Activated T-cell treated with anti-CD3 and anti-CD28 coated beads for 4 hours (primary cell): ENCODE measurements around the gene ENO3.
A peak's percentile ranks its signal among the peaks of the same experiment; 100 is the strongest.

Source experiments
- DNase-seq: peaks from one replicate; pipeline ENCODE4 v3.0.0-alpha.2; 2020

ENO3 gene

DNA sequence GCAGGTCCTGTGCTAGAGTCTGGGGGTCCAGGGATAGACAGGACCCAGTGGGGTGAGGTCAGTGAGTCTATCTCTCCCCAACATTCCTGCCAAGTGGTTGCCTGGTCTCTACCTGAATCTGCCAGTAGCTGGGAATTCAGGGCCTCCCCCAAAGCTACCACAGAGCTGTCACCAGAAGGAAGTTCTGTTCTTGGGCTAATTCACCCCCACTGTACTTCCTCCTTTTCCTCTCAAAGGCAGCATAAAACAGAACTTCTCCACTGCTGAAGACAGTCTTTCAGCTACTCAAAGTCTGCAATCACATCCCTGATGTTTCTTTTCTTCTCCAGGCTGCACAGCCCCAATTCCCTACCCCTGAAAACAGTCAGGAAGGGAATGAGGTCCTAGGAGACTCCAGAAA lies 27.8 kb downstream of the ENO3 start:
- DNase-seq: no peak

DNA sequence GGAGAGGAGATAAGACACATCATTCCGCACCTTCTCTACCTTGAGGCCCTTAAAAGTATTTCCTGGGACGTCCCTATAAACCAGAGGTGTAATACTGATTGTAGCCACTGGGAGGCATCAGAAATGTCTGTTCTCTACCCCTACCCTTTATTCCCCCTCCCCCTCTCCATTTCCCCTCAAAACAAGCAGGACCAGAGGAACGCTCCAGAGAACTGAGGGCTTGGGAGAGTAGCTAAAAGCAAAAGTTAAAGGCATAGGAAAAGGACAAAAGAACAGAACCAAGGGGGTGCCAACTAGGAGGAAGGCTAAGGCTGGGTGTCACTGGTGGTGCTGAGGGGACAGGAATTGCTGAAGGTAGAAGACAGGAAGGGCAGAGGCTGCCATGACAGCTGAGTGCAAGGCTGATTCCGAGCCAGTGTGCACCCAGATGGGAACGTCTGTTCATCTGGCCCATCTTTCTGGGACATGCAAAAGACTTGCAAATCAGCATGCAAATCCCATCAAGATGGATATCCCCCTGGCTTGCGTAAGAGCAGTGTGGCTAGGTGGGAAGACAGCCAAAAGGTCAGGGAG lies 29.8 kb downstream of the ENO3 start:
- DNase-seq: peak; percentile 33

DNA sequence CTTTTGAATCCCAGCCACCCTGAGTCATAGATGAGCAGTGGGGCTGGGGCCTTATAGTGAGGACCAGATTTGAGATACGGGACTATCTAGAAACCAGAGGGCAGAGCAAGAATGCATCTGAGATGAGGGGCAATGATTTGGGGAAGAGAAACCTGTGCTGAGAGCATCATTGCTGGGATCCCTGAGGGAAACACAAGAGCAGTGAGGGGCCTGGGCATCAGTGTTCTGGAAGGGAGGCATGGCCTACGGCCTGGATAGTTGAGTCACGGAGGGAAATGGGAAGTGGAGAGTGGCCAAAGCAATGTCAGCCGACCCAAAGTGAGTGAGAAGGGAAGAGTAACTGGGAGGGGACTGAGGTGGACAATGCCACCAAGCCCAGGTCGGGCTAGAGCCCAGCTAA lies 31.4 kb downstream of the ENO3 start:
- DNase-seq: no peak

- no peak for DNase-seq
Measured at GRCh38 chr17:4986403-4986802, 35.5 kb downstream of the ENO3 start.

DNA sequence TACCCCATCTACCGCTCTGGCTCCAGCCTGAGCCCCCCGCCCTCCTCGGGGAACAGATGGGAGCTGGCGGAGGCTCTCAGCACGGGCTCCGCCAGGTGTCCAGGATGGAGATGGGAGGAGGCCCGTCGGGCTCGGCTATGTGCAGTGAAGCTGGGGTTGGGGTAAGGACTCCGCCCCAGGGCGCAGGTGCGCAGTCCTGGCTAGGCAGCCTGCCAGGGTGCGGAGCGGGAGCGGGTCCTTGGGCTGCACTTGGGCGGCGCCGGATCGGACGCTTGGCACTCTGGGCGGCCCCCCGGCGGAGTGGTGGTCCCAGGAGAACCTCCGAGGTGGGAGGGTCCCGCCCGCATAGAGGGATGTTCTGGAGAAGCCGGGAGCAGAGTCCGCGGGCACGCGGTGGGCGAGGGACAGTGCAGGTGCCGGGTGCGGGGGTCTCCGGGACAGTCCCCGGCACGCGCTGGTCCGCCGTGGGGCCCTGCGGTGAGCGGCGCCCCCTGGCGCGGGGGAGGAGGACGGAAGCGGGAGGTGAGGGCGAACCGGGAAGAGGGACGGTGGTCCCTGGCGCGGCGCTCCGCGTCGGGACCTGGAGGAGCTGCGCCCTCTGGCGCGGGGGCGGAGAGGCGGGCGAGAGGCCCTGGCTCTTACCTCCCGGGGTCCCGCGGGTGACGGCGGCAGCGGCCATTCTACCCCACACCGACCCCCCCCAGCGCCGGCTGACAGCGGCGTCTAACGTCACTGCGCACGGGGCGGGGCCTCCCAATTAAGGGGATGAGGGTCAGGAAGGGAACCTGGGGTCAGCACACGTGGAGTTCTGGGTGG lies 36.2 kb downstream of the ENO3 start, which contains the start of gene CAMTA2:
Gene CAMTA2, minus strand, starts transcription at position 725 of the 816 bp plus-strand sequence. CDS start 1,453 bp downstream, outside the sequence.
- DNase-seq: peak; percentile 85

GRCh38 chr17:4987767-4988567 lies 37.0 kb downstream of the ENO3 start:
- DNase-seq: no peak

DNA sequence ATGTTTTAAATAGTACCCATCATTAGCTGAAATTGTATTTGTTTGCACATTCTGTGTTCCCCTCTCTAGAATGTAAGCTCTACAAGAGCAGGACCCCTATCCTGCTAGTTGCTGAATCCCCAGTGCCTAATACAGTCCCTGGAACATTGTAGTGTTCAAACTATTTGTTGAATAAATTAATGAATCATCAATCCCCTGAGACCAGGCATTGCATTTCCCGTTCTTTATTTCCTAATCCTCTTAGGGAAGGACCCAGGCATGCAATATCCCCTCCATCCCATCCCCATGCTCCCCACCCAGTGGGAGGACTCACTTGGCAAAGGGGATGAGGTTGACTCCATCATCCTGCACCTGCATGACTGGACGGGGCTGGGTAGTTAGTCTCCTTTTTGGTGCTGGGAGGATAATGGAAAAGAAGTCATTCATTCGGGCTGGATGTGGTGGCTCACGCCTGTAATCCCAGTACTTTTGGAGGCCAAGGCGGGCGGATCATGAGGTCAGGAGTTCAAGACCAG lies 43.2 kb downstream of the ENO3 start:
- no peak for DNase-seq

GRCh38 chr17:4997302-4998026 lies 46.5 kb downstream of the ENO3 start, which contains the start of the genes INCA1 and KIF1C:
Gene INCA1, minus strand, starts transcription at chr17:4997522. Its CDS starts 3,085 bp downstream, at chr17:4994437.
Gene KIF1C, plus strand, starts transcription at chr17:4997950. Its CDS starts 2,297 bp downstream, at chr17:5000247.
- peak; percentile 83 for DNase-seq

GRCh38 chr17:4998027-4998731 lies 47.3 kb downstream of the ENO3 start:
- DNase-seq: peak; percentile 13

DNA sequence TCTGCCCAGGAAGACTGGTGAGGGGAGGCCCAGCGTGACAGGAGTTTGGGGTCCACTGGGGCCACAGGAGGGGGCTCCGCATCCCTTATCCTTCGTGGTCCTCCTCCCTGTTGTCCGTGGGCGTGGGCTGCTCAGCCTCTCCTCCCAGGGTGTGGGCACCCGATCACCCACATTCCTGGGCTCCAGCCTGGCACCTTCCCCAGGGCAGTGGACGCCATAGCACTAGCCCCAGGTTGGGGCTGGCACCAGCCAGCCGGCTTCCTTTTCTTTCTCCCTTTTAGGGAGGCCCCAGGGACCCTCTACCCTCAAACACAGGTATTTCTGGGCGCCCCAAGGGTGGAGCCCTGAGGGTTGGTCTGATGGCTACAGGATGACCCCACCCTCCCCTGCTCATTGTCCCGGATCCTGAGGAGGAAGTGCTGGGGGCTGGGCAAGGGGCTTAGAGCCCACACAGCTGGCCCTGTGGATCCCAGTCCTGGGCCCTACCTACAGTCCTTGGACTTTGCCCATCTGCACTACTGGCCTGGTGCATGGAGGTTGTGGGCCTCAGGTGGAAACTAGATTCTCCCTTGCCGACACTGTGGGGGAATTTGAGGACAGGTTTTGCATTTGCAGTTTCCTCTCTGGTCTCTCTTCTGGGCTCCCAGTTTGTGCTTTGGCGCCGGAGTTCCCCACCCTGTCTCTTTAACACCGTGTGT lies 48.0 kb downstream of the ENO3 start:
- DNase-seq: no peak

- DNase-seq: no peak
Measured at GRCh38 chr17:4999430-5000093, 48.6 kb downstream of the ENO3 start.

DNA sequence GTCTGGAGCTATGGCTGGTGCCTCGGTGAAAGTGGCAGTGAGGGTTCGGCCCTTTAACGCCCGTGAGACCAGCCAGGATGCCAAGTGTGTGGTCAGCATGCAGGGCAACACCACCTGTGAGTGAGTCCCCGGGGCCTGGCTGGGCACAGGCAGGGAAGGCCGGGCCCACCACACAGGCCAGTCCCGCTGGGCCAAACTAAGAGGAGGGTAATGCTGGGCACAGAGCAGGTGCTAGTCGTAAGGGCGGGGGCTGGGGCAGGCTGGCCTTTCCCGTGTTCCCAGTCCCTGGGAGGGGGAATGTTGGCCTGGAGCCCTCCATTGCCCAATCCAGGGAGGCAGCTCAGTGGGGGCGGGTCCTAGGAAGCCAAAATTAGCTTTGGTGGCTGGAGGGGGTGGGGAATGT lies 49.3 kb downstream of the ENO3 start:
- DNase-seq: no peak

- DNase-seq: no peak
Measured at GRCh38 chr17:5002121-5002788, 51.3 kb downstream of the ENO3 start.

DNA sequence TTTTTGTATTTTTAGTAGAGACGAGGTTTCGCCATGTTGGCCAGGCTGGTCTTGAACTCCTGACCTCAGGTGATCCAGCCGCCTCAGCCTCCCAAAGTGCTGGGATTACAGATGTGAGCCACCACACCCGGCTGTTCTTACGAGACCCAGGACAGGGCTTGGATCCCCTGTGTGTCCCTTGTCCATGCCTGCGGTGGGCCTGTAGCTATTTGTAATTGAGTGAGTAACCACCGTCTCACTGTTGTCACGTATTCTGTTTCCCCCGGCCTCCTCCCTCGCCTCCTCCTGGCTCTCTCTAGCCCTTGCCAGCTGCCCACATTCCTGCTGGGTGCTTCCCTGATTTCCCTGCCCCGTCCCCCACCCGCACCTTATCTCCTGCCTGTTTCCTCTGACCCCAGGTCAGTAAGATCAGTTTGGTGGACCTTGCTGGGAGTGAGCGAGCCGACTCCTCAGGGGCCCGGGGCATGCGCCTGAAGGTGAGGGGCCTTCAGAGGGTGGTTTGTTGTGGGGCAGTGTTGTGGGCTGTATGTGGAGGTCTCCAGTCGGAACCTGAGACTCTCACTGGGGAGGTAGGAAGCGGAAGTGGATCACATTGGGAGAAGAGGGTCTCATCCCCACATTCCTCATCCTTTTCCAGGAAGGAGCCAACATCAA lies 52.4 kb downstream of the ENO3 start:
- no peak for DNase-seq
